ENCODE results near the gene PSMB2. TPM values are rescaled to one million over a fixed set of nuclear protein-coding genes. Genes with fewer than 3 reads are reported as not detected.

The PSMB2 gene
- total RNA-seq, 1 experiment from 2014 or later = 122 TPM

DNA sequence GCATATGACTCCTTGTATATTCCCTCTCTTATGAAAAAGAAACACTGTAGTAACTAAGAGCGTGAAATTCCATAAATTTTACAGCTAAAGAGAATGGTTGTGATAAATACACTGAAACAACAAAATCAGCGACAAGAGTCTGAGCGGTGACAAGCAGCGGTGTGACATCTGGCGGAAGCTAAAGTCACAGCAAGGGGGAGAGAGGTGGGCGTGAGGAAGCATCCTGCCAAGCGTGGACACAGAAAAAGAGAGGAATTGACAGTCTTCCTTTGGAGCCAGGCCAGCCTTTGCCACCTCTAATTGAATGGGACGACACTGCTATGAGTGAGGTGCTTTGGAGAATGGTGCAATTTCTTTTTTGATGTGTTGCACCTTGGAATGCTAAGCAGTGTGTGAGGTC, 25.9 kb downstream of the PSMB2 start:
- Histone ChIP-seq H2AFZ (ENCODE audit: low read depth, low read length, poor library complexity, severe bottlenecking) (no peak overlapping the region), H3K27ac (ENCODE audit: low read depth, low read length) (no peak overlapping the region), H3K79me2 (ENCODE audit: insufficient read depth, low read length) (peaks cover 99% of the 10 kb centered on the region), H3K4me2 (ENCODE audit: low read length) (no peak overlapping the region), H3K4me3 (replicated peaks in 1 of 2; ENCODE audit: low read depth in 1 of 2, low read length in 2 of 2) (no peak overlapping the region), H4K20me1 (ENCODE audit: insufficient read depth) (peaks cover 15% of the 10 kb centered on the region; the same call in 1 of the 2 replicates), H3K9me2 (ENCODE audit: insufficient read depth) (no peaks in the 10 kb centered on the region), H3K4me1 (ENCODE audit: control insufficient read depth in 1 of 2, insufficient read depth in 2 of 2, low read length in 2 of 2) (no peaks in the 10 kb centered on the region), H3K36me3 (ENCODE audit: control insufficient read depth in 1 of 2, insufficient read depth in 2 of 2, low read length in 2 of 2) (peaks cover 12 to 31% of the 10 kb centered on the region in 2 experiments; a peak in 3 of 4 replicates), H3K9me3 (ENCODE audit: control insufficient read depth in 1 of 2, insufficient read depth in 1 of 2, low read depth in 1 of 2, low read length in 2 of 2) (no peaks in the 10 kb centered on the region), H3K27me3 (ENCODE audit: insufficient read depth, low read length) (no peaks in the 10 kb centered on the region), H3K9ac (ENCODE audit: low read length) (no peak overlapping the region)
- POLR2A ChIA-PET = no interaction called here
- TF ChIP-seq, protein P1, sequence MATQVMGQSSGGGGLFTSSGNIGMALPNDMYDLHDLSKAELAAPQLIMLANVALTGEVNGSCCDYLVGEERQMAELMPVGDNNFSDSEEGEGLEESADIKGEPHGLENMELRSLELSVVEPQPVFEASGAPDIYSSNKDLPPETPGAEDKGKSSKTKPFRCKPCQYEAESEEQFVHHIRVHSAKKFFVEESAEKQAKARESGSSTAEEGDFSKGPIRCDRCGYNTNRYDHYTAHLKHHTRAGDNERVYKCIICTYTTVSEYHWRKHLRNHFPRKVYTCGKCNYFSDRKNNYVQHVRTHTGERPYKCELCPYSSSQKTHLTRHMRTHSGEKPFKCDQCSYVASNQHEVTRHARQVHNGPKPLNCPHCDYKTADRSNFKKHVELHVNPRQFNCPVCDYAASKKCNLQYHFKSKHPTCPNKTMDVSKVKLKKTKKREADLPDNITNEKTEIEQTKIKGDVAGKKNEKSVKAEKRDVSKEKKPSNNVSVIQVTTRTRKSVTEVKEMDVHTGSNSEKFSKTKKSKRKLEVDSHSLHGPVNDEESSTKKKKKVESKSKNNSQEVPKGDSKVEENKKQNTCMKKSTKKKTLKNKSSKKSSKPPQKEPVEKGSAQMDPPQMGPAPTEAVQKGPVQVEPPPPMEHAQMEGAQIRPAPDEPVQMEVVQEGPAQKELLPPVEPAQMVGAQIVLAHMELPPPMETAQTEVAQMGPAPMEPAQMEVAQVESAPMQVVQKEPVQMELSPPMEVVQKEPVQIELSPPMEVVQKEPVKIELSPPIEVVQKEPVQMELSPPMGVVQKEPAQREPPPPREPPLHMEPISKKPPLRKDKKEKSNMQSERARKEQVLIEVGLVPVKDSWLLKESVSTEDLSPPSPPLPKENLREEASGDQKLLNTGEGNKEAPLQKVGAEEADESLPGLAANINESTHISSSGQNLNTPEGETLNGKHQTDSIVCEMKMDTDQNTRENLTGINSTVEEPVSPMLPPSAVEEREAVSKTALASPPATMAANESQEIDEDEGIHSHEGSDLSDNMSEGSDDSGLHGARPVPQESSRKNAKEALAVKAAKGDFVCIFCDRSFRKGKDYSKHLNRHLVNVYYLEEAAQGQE (IDR thresholded peaks at IDR 0.05; ENCODE audit: low read depth) = no peak
- no peak for TF ChIP-seq ZNF274 (IDR thresholded peaks at IDR 0.05; ENCODE audit: low read depth, low read length)
- intact Hi-C loops (cut with micrococcal nuclease) = no loop called here
- DNase-seq (ENCODE audit: low read depth, low spot score) (no peak), ATAC-seq (no peak)
- no TSS peak for BruUV-seq (replicated peaks)
- CTCF ChIA-PET = no interaction called here
- RAD21 ChIA-PET (ENCODE audit: low non-redundant PET in 1 of 2, low total read pairs in 2 of 2, uncharacterized antibody in 2 of 2, unreplicated experiment in 2 of 2) = no interaction called here

DNA sequence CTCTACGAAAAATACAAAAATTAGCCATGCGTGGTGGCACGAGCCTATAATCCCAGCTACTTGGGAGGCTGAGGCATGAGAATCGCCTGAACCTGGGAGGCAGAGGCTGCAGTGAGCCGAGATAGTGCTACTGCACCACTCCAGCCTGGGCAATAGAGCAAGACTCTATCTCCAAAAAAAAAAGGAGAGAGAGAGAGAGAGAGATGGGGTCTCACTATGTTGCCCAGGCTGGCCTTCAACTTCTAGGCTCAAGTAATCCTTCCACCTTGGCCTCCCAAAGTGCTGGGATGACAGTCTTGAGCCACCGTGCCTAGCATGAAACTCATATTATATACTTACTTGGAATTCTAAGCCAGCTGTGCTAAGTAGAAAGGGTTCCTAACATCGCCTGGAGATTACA, 29.7 kb downstream of the PSMB2 start:
- peaks cover 10% of the 10 kb centered on the region; the same call in 1 of the 2 replicates for H4K20me1 ChIP-seq (ENCODE audit: insufficient read depth)
- H3K4me2 ChIP-seq (ENCODE audit: low read length) = no peak overlapping the region
- H3K79me2 ChIP-seq (ENCODE audit: insufficient read depth, low read length) = peaks cover 98% of the 10 kb centered on the region
- no peak overlapping the region for H3K27ac ChIP-seq (ENCODE audit: low read depth, low read length)
- ChIA-PET RAD21 (ENCODE audit: low non-redundant PET in 1 of 2, low total read pairs in 2 of 2, uncharacterized antibody in 2 of 2, unreplicated experiment in 2 of 2) (no interaction called here), CTCF (interaction anchor here (0.8 kb wide), 1 partner anchor 13 kb away, joined by 4 read pairs; no protein-coding TSS in a partner anchor), POLR2A (no interaction called here)
- TF ChIP-seq ATF3 (IDR thresholded peaks at IDR 0.05) (no peak), TCF7L2 (IDR thresholded peaks at IDR 0.05; ENCODE audit: borderline replicate concordance, extremely low read depth, insufficient read depth, insufficient read length) (no peak), EGR1 (IDR thresholded peaks at IDR 0.05; ENCODE audit: low read depth) (no peak), SRF (IDR thresholded peaks at IDR 0.05; ENCODE audit: low read depth) (no peak), ZFX (IDR thresholded peaks at IDR 0.05) (no peak), ZBTB33 (IDR thresholded peaks at IDR 0.05; ENCODE audit: extremely low read depth, insufficient replicate concordance, low read length) (no peak)
- TF ChIP-seq, protein P1 (IDR thresholded peaks at IDR 0.05; ENCODE audit: low read depth) = no peak
- no peak for ATAC-seq
- no TSS peak for BruUV-seq (replicated peaks)
- peaks cover 25 to 38% of the 10 kb centered on the region in 2 experiments for H3K36me3 ChIP-seq (ENCODE audit: control insufficient read depth in 1 of 2, insufficient read depth in 2 of 2, low read length in 2 of 2)
- H3K27me3 ChIP-seq (ENCODE audit: insufficient read depth, low read length) = no peaks in the 10 kb centered on the region
- no peaks in the 10 kb centered on the region for H3K9me3 ChIP-seq (ENCODE audit: control insufficient read depth in 1 of 2, insufficient read depth in 1 of 2, low read depth in 1 of 2, low read length in 2 of 2)
- intact Hi-C loops (cut with micrococcal nuclease) = no loop called here
- no peak overlapping the region for H2AFZ ChIP-seq (ENCODE audit: low read depth, low read length, poor library complexity, severe bottlenecking)
- H3K9me2 ChIP-seq (ENCODE audit: insufficient read depth) = no peaks in the 10 kb centered on the region
- no peaks in the 10 kb centered on the region for H3K4me1 ChIP-seq (ENCODE audit: control insufficient read depth in 1 of 2, insufficient read depth in 2 of 2, low read length in 2 of 2)
- no peak for DNase-seq (ENCODE audit: low read depth, low spot score)
- H3K9ac ChIP-seq (ENCODE audit: low read length) = no peak overlapping the region
- H3K4me3 ChIP-seq (replicated peaks in 1 of 2; ENCODE audit: low read depth in 1 of 2, low read length in 2 of 2) = no peak overlapping the region

Data from HCT116 (cell line).